ENCODE measurements around the gene AURKB. TPM values are rescaled to one million over a fixed set of nuclear protein-coding genes. Genes with fewer than 3 reads are reported as not detected.
A peak's percentile ranks its signal among the peaks of the same experiment; 100 is the strongest.

AURKB gene
- total and polyA plus RNA-seq, 2 of the 13 experiments (the other 11 are each of a cell fraction or from before 2014, with no cell fraction given): 29.5 to 75.3 TPM

DNA sequence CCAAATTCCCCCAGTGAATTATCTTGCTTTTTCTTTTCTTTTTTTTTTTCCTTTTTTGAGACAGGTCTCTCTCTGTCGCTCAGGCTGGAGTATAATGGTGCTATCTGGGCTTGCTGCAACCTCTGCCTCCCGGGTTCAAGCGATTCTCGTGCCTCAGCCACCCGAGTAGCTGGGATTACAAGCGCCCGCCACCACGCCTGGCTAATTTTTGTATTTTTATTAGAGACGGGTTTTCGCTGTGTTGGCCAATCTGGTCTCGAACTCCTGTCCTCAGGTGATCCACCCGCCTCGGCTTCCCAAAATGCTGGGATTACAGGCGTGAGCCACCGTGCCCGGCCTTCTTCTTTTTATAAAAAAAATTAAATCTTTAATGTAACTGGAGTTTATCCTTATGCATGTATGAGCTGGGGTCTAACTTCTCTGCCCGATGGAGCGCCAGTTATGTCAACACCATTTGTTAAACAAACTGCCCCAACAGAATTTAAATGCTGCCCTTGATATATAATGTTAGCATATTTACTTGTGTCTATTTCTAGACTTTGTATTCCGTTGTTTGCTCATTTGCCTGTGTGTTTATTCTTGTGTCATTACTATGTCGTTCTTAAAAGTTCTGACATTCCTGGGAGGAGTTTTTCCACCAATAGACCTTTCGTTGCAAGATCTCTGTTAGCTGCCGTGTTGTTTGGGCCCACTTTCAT, 535 bp upstream of the AURKB start (continued):
- TF ChIP-seq SIX1 (CRISPR knock-in tag; IDR thresholded peaks at IDR 0.05; ENCODE audit: borderline replicate concordance) (no peak), PAF1 (CRISPR knock-in tag; IDR thresholded peaks at IDR 0.05) (no peak), RORA (CRISPR knock-in tag; IDR thresholded peaks at IDR 0.05) (no peak), ZNF816 (CRISPR knock-in tag; IDR thresholded peaks at IDR 0.05; ENCODE audit: borderline replicate concordance) (peak; percentile 83; the same call in 1 of the 2 replicates), ZNF282 (IDR thresholded peaks at IDR 0.05; ENCODE audit: partially characterized antibody) (no peak), HOXA9 (CRISPR knock-in tag; IDR thresholded peaks at IDR 0.05; ENCODE audit: borderline replicate concordance) (no peak; the same call in 1 of the 2 replicates), CAMTA2 (CRISPR knock-in tag; IDR thresholded peaks at IDR 0.05; ENCODE audit: borderline replicate concordance) (no peak), HDAC6 (IDR thresholded peaks at IDR 0.05; ENCODE audit: low read depth, low read length) (no peak), ATAD3A (CRISPR knock-in tag; IDR thresholded peaks at IDR 0.05) (no peak), ZNF350 (CRISPR knock-in tag; IDR thresholded peaks at IDR 0.05; ENCODE audit: borderline replicate concordance, low read depth) (no peak), U2AF1 (optimal IDR thresholded peaks at IDR 0.05; ENCODE audit: low read depth, low read length) (no peak), ZSCAN20 (CRISPR knock-in tag; IDR thresholded peaks at IDR 0.05; ENCODE audit: borderline replicate concordance) (no peak), MBD4 (IDR thresholded peaks at IDR 0.05; ENCODE audit: borderline replicate concordance, low read length) (no peak), HNRNPL (IDR thresholded peaks at IDR 0.05; ENCODE audit: low read depth, low read length) (no peak), ISL2 (CRISPR knock-in tag; IDR thresholded peaks at IDR 0.05) (no peak; the same call in 1 of the 2 replicates), FOXK2 (IDR thresholded peaks at IDR 0.05) (peak; percentile 93), ZNF335 (CRISPR knock-in tag; IDR thresholded peaks at IDR 0.05) (no peak), KLF15 (CRISPR knock-in tag; IDR thresholded peaks at IDR 0.05; ENCODE audit: borderline replicate concordance) (no peak), ZNF598 (CRISPR knock-in tag; IDR thresholded peaks at IDR 0.05; ENCODE audit: borderline replicate concordance) (no peak; the same call in 1 of the 2 replicates), ZNF775 (CRISPR knock-in tag; IDR thresholded peaks at IDR 0.05; ENCODE audit: borderline replicate concordance) (no peak), ZSCAN9 (CRISPR knock-in tag; IDR thresholded peaks at IDR 0.05; ENCODE audit: borderline replicate concordance) (no peak), NFIB (CRISPR knock-in tag; IDR thresholded peaks at IDR 0.05; ENCODE audit: borderline replicate concordance) (no peak), NKX3-1 (CRISPR knock-in tag; IDR thresholded peaks at IDR 0.05) (no peak), STAT5B (CRISPR knock-in tag; IDR thresholded peaks at IDR 0.05) (no peak)
- TF ChIP-seq, protein P1, sequence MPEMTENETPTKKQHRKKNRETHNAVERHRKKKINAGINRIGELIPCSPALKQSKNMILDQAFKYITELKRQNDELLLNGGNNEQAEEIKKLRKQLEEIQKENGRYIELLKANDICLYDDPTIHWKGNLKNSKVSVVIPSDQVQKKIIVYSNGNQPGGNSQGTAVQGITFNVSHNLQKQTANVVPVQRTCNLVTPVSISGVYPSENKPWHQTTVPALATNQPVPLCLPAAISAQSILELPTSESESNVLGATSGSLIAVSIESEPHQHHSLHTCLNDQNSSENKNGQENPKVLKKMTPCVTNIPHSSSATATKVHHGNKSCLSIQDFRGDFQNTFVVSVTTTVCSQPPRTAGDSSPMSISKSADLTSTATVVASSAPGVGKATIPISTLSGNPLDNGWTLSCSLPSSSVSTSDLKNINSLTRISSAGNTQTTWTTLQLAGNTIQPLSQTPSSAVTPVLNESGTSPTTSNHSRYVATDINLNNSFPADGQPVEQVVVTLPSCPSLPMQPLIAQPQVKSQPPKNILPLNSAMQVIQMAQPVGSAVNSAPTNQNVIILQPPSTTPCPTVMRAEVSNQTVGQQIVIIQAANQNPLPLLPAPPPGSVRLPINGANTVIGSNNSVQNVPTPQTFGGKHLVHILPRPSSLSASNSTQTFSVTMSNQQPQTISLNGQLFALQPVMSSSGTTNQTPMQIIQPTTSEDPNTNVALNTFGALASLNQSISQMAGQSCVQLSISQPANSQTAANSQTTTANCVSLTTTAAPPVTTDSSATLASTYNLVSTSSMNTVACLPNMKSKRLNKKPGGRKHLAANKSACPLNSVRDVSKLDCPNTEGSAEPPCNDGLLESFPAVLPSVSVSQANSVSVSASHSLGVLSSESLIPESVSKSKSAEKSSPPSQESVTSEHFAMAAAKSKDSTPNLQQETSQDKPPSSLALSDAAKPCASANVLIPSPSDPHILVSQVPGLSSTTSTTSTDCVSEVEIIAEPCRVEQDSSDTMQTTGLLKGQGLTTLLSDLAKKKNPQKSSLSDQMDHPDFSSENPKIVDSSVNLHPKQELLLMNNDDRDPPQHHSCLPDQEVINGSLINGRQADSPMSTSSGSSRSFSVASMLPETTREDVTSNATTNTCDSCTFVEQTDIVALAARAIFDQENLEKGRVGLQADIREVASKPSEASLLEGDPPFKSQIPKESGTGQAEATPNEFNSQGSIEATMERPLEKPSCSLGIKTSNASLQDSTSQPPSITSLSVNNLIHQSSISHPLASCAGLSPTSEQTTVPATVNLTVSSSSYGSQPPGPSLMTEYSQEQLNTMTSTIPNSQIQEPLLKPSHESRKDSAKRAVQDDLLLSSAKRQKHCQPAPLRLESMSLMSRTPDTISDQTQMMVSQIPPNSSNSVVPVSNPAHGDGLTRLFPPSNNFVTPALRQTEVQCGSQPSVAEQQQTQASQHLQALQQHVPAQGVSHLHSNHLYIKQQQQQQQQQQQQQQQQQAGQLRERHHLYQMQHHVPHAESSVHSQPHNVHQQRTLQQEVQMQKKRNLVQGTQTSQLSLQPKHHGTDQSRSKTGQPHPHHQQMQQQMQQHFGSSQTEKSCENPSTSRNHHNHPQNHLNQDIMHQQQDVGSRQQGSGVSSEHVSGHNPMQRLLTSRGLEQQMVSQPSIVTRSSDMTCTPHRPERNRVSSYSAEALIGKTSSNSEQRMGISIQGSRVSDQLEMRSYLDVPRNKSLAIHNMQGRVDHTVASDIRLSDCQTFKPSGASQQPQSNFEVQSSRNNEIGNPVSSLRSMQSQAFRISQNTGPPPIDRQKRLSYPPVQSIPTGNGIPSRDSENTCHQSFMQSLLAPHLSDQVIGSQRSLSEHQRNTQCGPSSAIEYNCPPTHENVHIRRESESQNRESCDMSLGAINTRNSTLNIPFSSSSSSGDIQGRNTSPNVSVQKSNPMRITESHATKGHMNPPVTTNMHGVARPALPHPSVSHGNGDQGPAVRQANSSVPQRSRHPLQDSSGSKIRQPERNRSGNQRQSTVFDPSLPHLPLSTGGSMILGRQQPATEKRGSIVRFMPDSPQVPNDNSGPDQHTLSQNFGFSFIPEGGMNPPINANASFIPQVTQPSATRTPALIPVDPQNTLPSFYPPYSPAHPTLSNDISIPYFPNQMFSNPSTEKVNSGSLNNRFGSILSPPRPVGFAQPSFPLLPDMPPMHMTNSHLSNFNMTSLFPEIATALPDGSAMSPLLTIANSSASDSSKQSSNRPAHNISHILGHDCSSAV (CRISPR knock-in tag; IDR thresholded peaks at IDR 0.05; ENCODE audit: borderline replicate concordance): no peak

All from HepG2 (cell line).